ENCODE results near the gene TSTD1.

GRCh38 chr1:161000736-161001480, 37.9 kb downstream of the TSTD1 start:
- TF ChIP-seq CTCF (conservative IDR thresholded peaks at IDR 0.05 in 1 of 2, IDR thresholded peaks at IDR 0.05 in 1 of 2; ENCODE audit: low read depth in 1 of 2, low read length in 2 of 2) (no peak), EZH2 (IDR thresholded peaks at IDR 0.05; ENCODE audit: low read length, missing control alignments) (no peak)
